Liver (tissue), 3 donors: Measurements from ENCODE around the gene SLC25A41.

Experiments
- CTCF ChIP-seq: fragments of 150-350 bp; IDR thresholded peaks from 2 replicates; pipeline ENCODE4 v1.5.1; 2017; ENCODE audit warnings: improper control_type of control experiment, low read depth, low read length; ENCODE audit not compliant: missing input control
- GABPA ChIP-seq, 2 donors: IDR thresholded peaks in 1 of 2; conservative IDR thresholded peaks in 1 of 2; 2 replicates each; pipeline ENCODE4 v1.6.1; 2016; ENCODE audit warnings: antibody characterized with exemption in 2 of 2, mild to moderate bottlenecking in 1 of 2, moderate library complexity in 1 of 2
- JUND ChIP-seq, 2 donors: IDR thresholded peaks; 2 replicates each; pipeline ENCODE4 v1.6.1; 2016; ENCODE audit warnings: antibody characterized with exemption in 2 of 2
- MAX ChIP-seq: IDR thresholded peaks from 2 replicates; pipeline ENCODE4 v1.6.1; 2016; ENCODE audit warnings: antibody characterized with exemption
- RAD21 ChIP-seq, 2 donors: IDR thresholded peaks; 2 replicates each; pipeline ENCODE4 v1.6.1; 2016; ENCODE audit warnings: antibody characterized with exemption in 2 of 2, mild to moderate bottlenecking in 2 of 2
- REST ChIP-seq: IDR thresholded peaks from 2 replicates; pipeline ENCODE4 v1.6.1; 2016; ENCODE audit warnings: antibody characterized with exemption, mild to moderate bottlenecking
- SP1 ChIP-seq: IDR thresholded peaks from 2 replicates; pipeline ENCODE4 v1.6.1; 2018; ENCODE audit warnings: antibody characterized with exemption, mild to moderate bottlenecking
- TAF1 ChIP-seq: conservative IDR thresholded peaks from 2 replicates; pipeline ENCODE4 v1.6.1; 2016; ENCODE audit warnings: antibody characterized with exemption, mild to moderate bottlenecking
- donor health status: healthy.
- donor health status: healthy.

- TF ChIP-seq JUND (IDR thresholded peaks at IDR 0.05) (no peak), CTCF (no peak), MAX (no peak), RAD21 (IDR thresholded peaks at IDR 0.05) (no peak), SP1 (no peak), REST (no peak), GABPA (IDR thresholded peaks at IDR 0.05 in 1 of 2, conservative IDR thresholded peaks at IDR 0.05 in 1 of 2) (no peak), TAF1 (no peak)
Observed at GRCh38 chr19:6423499-6424194, 9.9 kb downstream of the SLC25A41 start.
